ENCODE results near the gene LRMDA. TPM values are rescaled to one million over a fixed set of nuclear protein-coding genes. Genes with fewer than 3 reads are reported as not detected.

Gene LRMDA
- total RNA-seq, 1 donor from 2014 or later = 0.19 TPM

GRCh38 chr10:76072384-76072783 lies 641.0 kb downstream of the LRMDA start:
- Mint-ChIP-seq H3K4me1 (ENCODE audit: unreplicated experiment) (peaks cover 20% of the 10 kb centered on the region), H3K36me3 (ENCODE audit: unreplicated experiment) (no peaks in the 10 kb centered on the region), H3K9me3 (ENCODE audit: unreplicated experiment) (peaks cover 7% of the 10 kb centered on the region), H3K27me3 (ENCODE audit: unreplicated experiment) (peaks cover 3% of the 10 kb centered on the region), H3K27ac (ENCODE audit: unreplicated experiment) (peak overlapping the region; percentile 54), H3K4me3 (ENCODE audit: unreplicated experiment) (no peak overlapping the region)
- no peak for DNase-seq (ENCODE audit: extremely low spot score, unreplicated experiment)
- TF ChIP-seq CTCF (IDR thresholded peaks at IDR 0.05) = no peak

GRCh38 chr10:76073524-76073923 lies 642.1 kb downstream of the LRMDA start:
- no peak for DNase-seq (ENCODE audit: extremely low spot score, unreplicated experiment)
- H3K27ac Mint-ChIP-seq (ENCODE audit: unreplicated experiment) = no peak overlapping the region
- peaks cover 3% of the 10 kb centered on the region for H3K27me3 Mint-ChIP-seq (ENCODE audit: unreplicated experiment)
- no peak for TF ChIP-seq CTCF (IDR thresholded peaks at IDR 0.05)
- peaks cover 20% of the 10 kb centered on the region for H3K4me1 Mint-ChIP-seq (ENCODE audit: unreplicated experiment)
- no peak overlapping the region for H3K4me3 Mint-ChIP-seq (ENCODE audit: unreplicated experiment)
- no peaks in the 10 kb centered on the region for H3K36me3 Mint-ChIP-seq (ENCODE audit: unreplicated experiment)
- no peaks in the 10 kb centered on the region for H3K9me3 Mint-ChIP-seq (ENCODE audit: unreplicated experiment)

GRCh38 chr10:76074659-76075058 lies 643.2 kb downstream of the LRMDA start:
- Mint-ChIP-seq H3K9me3 (ENCODE audit: unreplicated experiment) (no peaks in the 10 kb centered on the region), H3K27ac (ENCODE audit: unreplicated experiment) (no peak overlapping the region), H3K27me3 (ENCODE audit: unreplicated experiment) (no peaks in the 10 kb centered on the region), H3K4me3 (ENCODE audit: unreplicated experiment) (no peak overlapping the region), H3K4me1 (ENCODE audit: unreplicated experiment) (peaks cover 22% of the 10 kb centered on the region), H3K36me3 (ENCODE audit: unreplicated experiment) (no peaks in the 10 kb centered on the region)
- TF ChIP-seq CTCF (IDR thresholded peaks at IDR 0.05) = no peak
- peak; percentile 8 for DNase-seq (ENCODE audit: extremely low spot score, unreplicated experiment)

GRCh38 chr10:76080451-76080850 lies 649.0 kb downstream of the LRMDA start:
- TF ChIP-seq CTCF (IDR thresholded peaks at IDR 0.05) = no peak
- DNase-seq (ENCODE audit: extremely low spot score, unreplicated experiment) = peak; percentile 25
- Mint-ChIP-seq H3K36me3 (ENCODE audit: unreplicated experiment) (no peaks in the 10 kb centered on the region), H3K27me3 (ENCODE audit: unreplicated experiment) (no peaks in the 10 kb centered on the region), H3K27ac (ENCODE audit: unreplicated experiment) (no peak overlapping the region), H3K4me1 (ENCODE audit: unreplicated experiment) (peaks cover 20% of the 10 kb centered on the region), H3K4me3 (ENCODE audit: unreplicated experiment) (no peak overlapping the region), H3K9me3 (ENCODE audit: unreplicated experiment) (no peaks in the 10 kb centered on the region)

- DNase-seq (ENCODE audit: extremely low spot score, unreplicated experiment) = peak; percentile 6
- no peak overlapping the region for H3K27ac Mint-ChIP-seq (ENCODE audit: unreplicated experiment)
Measured at GRCh38 chr10:76080991-76081390, 649.6 kb downstream of the LRMDA start.

More at GRCh38 chr10:76080991-76081390, 649.6 kb downstream of the LRMDA start:
- no peak overlapping the region for H3K4me3 Mint-ChIP-seq (ENCODE audit: unreplicated experiment)
- H3K4me1 Mint-ChIP-seq (ENCODE audit: unreplicated experiment) = peaks cover 20% of the 10 kb centered on the region
- no peaks in the 10 kb centered on the region for H3K9me3 Mint-ChIP-seq (ENCODE audit: unreplicated experiment)
- no peaks in the 10 kb centered on the region for H3K27me3 Mint-ChIP-seq (ENCODE audit: unreplicated experiment)
- TF ChIP-seq CTCF (IDR thresholded peaks at IDR 0.05) = no peak
- no peaks in the 10 kb centered on the region for H3K36me3 Mint-ChIP-seq (ENCODE audit: unreplicated experiment)
